GM12872 (cell line): ENCODE measurements around the gene TSN.

Experiments
- TF ChIP-seq, protein P1 (sequence below): IDR thresholded peaks from 3 replicates; pipeline ENCODE4 v1.5.1; 2011; ENCODE audit warnings: low read depth, mild to moderate bottlenecking, low read length, moderate library complexity; ENCODE audit not compliant: insufficient read depth

TSN gene

DNA sequence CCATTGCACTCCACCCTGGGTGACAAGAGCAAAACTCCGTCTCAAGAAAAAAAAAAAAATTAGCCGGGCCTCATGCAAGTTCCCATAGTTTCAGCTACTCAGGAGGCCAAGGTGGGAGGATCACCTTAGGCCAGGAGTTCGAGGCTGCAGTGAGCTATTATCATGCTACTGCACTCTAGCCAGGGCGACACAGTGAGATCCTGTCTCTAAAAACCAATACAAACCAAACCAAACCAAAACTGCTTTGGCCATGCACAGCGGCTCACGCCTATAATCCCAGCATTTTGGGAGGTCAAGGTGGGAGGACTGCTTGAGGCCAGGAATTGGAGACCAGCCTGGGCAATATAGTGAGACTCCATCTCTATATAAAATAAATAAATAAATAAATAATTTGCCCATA, 37.9 kb upstream of the TSN start:
- TF ChIP-seq, protein P1, sequence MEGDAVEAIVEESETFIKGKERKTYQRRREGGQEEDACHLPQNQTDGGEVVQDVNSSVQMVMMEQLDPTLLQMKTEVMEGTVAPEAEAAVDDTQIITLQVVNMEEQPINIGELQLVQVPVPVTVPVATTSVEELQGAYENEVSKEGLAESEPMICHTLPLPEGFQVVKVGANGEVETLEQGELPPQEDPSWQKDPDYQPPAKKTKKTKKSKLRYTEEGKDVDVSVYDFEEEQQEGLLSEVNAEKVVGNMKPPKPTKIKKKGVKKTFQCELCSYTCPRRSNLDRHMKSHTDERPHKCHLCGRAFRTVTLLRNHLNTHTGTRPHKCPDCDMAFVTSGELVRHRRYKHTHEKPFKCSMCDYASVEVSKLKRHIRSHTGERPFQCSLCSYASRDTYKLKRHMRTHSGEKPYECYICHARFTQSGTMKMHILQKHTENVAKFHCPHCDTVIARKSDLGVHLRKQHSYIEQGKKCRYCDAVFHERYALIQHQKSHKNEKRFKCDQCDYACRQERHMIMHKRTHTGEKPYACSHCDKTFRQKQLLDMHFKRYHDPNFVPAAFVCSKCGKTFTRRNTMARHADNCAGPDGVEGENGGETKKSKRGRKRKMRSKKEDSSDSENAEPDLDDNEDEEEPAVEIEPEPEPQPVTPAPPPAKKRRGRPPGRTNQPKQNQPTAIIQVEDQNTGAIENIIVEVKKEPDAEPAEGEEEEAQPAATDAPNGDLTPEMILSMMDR = no peak

GRCh38 chr2:121721926-121722325, 33.5 kb upstream of the TSN start:
- TF ChIP-seq, protein P1 = no peak

- TF ChIP-seq, protein P1 = no peak
These were observed 33.0 kb upstream of the TSN start for GRCh38 chr2:121722479-121722878.

GRCh38 chr2:121723316-121723715, 32.1 kb upstream of the TSN start:
- TF ChIP-seq, protein P1 = no peak

DNA sequence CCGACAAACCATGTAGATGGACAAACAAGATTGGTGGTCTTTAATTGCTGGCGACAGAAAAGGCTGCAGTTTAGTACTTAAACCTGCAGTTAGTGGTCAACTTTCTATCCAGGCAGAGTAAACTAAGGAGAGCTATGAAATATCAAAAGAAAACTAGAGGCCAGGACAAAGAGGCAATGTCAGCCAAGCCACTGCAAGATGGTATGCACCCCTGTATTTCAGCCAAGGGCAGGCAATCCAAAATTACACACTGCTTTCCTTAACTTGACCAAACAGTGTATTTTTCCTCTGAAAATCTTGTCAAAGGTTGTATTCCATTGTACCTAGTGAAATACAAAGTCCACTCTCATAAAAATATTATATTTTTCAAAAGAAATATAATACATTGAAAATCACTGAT, 28.1 kb upstream of the TSN start:
- TF ChIP-seq, protein P1 = no peak

GRCh38 chr2:121727950-121728349, 27.5 kb upstream of the TSN start:
- TF ChIP-seq, protein P1 = no peak

GRCh38 chr2:121731366-121731765, 24.1 kb upstream of the TSN start:
- TF ChIP-seq, protein P1 = no peak

DNA sequence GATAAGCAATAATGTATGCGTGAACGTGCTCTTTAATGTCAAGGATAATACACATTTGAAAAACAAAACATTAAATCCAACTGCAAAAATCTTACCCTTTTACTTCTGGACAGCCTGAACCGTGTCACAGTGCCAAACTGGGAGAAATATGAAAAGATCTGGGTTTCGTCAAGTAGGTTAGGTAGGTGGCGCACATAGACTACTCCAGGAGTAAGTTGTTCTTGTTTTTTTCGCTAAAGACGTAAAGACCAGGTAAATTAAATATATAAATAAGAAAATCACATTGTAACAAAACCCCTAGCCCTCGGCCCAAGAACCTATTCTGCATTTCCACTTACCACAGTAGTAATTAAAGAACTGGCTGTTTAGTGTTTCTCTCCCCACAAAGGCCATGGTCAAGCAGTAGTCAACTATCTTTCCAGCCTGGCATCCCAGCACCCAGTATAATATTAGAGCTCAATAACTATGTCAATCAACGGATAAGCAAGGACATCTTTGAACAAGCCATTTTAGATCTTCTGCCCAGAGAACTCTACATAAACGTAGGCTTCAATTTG, 19.9 kb upstream of the TSN start:
- TF ChIP-seq, protein P1 = peak; percentile 20; the same call in 1 of the 3 replicates
